GM19043 (cell line): Measurements from ENCODE around the gene RNF40.
A peak's percentile ranks its signal among the peaks of the same experiment; 100 is the strongest.

Source experiments
- ATAC-seq: cut with Tn5 transposase; IDR thresholded peaks from one replicate; pipeline ENCODE4 v1.9.1; 2021; ENCODE audit warnings: low read depth; ENCODE audit not compliant: unreplicated experiment

The RNF40 gene

GRCh38 chr16:30761928-30762902 is at the start of gene RNF40, which contains the start of gene CFAP119:
TSS of gene RNF40 (plus strand) at chr16:30762322. CDS start at chr16:30762546, 224 bp downstream.
TSS of gene CFAP119 (minus strand) at chr16:30762062. CDS start at chr16:30761748, 314 bp downstream.
- peak; percentile 78 for ATAC-seq

- ATAC-seq = no peak
Observed at GRCh38 chr16:30715750-30716445, 46.2 kb upstream of the RNF40 start.

- no peak for ATAC-seq
Observed at GRCh38 chr16:30720086-30720485, 42.0 kb upstream of the RNF40 start.

GRCh38 chr16:30720694-30721093 is 41.4 kb upstream of the RNF40 start:
- ATAC-seq = no peak

GRCh38 chr16:30721167-30721566 is 41.0 kb upstream of the RNF40 start:
- no peak for ATAC-seq

- no peak for ATAC-seq
Observed at GRCh38 chr16:30721606-30722005, 40.5 kb upstream of the RNF40 start.

- no peak for ATAC-seq
Observed at GRCh38 chr16:30722443-30722842, 39.7 kb upstream of the RNF40 start.

- ATAC-seq = no peak
Observed at GRCh38 chr16:30722916-30723315, 39.2 kb upstream of the RNF40 start.

GRCh38 chr16:30723725-30724355 is 38.3 kb upstream of the RNF40 start:
- no peak for ATAC-seq

- ATAC-seq = no peak
Observed at GRCh38 chr16:30724641-30725417, 37.3 kb upstream of the RNF40 start.

GRCh38 chr16:30725418-30725792 is 36.7 kb upstream of the RNF40 start:
- ATAC-seq = no peak

GRCh38 chr16:30728321-30728720 is 33.8 kb upstream of the RNF40 start:
- ATAC-seq = no peak

- no peak for ATAC-seq
Observed at GRCh38 chr16:30728899-30729672, 33.0 kb upstream of the RNF40 start.

GRCh38 chr16:30731411-30731810 is 30.7 kb upstream of the RNF40 start:
- ATAC-seq = no peak

GRCh38 chr16:30736995-30737793 is 24.9 kb upstream of the RNF40 start:
- no peak for ATAC-seq

GRCh38 chr16:30737794-30738648 is 24.1 kb upstream of the RNF40 start:
- ATAC-seq = no peak

GRCh38 chr16:30738984-30739951 is 22.9 kb upstream of the RNF40 start:
- no peak for ATAC-seq
